HG03025 (cell line): ENCODE measurements around the gene CNDP2.
A peak's percentile ranks its signal among the peaks of the same experiment; 100 is the strongest.

Source experiments
- ATAC-seq: cut with Tn5 transposase; IDR thresholded peaks from one replicate; pipeline ENCODE4 v1.9.1; 2021; ENCODE audit warnings: mild to moderate bottlenecking, moderate library complexity; ENCODE audit not compliant: unreplicated experiment, low FRiP score

Gene CNDP2

GRCh38 chr18:74468547-74469061 lies 27.6 kb upstream of the CNDP2 start:
- no peak for ATAC-seq

DNA sequence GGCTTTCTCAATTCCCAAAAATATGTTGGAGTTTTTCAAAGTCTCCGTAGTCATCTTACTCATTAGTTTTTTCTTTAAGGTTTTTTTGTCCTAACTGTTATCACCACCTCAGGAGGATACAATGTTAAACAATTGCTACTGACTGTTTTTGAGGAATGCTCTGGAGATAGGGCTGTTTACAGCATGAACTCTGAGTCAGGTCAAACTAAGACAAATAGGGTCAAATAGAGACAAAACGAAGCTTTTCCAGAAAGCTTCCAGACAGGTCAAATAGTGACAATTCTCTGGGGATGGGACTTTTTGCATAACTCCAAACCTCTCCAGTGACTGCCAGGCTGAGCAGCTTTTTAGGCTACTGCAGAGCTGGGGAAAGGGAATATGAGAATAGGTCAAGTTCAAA lies 23.9 kb upstream of the CNDP2 start:
- no peak for ATAC-seq

DNA sequence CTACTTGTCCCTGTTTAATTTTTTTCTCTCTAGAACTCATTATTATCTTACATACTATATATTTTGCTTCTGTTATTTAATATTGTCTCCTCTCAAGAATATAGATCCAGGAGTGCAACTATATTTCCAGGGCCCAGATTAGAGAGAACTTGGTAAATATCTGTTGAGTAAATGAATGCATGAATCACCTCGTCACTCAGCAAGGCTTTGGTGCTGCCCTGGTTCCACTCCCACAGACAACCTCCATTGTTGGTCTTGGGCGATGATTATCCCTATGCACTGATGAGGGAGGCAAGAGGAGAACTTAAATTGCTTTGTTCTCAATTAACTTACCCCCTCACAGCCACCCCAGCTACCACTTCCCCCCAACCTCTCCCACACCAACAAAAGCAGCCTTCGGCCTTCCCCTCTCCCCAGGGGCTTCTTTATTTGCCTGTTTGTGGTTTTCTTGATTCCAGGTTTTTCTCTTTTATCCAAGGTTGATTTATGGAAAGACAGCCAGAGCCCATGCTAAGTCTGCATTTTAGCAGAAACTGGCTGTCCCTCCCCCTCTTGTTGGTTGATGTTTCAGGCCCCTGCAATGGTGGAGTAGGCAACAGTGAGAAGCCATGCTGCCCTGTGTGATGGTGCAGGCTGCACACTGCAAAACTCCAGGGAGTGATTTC lies 22.1 kb upstream of the CNDP2 start:
- ATAC-seq, result no peak

DNA sequence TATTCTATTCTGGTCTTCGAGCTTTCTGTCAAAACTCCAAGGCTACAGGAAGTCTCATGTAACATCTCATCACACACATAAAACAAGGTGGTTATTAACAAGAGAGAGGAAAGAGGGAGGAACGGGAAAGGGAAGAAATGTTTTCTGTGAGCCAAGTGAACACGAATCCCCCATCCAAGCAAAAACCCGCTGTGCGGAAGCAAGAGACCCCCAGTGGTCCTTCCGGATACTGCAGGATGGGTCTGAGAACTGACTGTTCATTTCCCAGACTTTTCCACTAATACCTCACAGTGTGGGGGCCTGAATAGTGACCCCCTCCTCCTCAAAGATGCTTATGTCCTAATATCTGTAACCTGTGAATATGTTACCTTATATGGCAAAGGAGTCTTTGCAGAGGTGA lies 20.0 kb upstream of the CNDP2 start:
- no peak for ATAC-seq

DNA sequence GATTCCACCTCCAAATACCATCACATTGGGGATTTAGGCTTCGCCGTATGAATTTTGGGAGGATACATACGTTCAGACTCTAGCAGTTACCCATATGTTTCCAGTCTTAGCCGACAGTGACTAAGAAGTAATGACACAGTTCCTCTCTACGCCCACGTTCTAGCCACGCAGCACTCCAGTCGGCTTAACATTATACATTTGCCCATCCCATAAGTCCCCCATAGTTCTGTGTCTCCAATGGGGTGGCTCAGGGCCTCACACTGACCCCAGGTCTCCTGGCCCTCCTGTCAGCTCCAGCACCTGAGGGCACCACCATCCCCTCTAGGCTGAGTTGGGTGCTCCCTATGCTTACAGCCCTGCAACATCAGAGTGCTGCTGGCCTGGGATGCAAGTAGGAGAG lies 18.4 kb upstream of the CNDP2 start:
- ATAC-seq, result no peak

- no peak for ATAC-seq
Observed at GRCh38 chr18:74478316-74478715, 17.8 kb upstream of the CNDP2 start.

DNA sequence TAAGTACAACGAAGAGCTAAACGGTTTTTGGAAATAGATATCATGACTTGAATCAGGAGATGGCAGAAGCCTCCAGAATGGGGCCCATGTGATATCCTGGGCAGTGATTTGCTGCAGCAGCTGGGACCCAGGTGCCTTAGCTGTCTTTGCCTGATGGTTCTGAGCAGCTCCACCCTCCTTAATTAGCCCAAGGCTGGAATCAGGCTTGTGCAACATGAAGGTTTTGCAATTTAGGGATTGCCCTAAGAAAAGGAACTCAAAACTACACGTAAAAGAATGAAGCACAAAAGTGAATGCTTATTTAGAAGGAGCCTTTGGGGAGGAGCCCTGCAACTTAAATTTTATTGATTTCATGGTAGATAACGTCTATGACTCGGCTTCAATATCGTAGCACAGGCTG lies 17.3 kb upstream of the CNDP2 start:
- ATAC-seq, result no peak

DNA sequence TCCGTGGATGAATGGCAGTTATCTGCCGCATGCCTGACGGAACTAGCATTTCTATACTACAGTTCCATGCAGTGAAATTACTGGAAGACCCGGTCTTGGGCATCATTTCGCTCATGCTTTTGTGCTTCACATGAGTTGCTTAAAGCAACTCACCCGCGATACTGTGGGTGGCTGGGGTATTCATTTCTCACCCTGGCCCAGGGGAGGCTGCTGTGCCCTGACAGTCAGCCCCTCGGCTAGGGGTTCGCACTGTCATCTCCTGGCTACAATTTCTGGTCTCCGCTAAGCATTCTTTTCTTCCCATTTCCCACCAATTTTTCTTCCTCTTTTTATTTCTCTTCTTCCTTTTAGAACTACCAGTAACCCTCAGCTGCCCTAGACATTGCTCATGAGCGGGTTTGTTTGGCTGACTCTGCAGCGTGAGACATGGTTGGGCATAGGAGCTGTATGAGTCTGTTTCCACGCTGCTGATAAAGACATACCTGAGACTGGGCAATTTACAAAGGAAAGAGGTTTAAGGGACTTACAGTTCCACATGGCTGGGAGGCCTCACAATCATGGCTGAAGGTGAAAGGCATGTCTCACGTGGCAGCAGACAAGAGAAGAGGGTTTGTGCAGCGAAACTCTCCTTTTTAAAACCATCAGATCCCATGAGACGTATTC lies 16.5 kb upstream of the CNDP2 start:
- ATAC-seq, result no peak

DNA sequence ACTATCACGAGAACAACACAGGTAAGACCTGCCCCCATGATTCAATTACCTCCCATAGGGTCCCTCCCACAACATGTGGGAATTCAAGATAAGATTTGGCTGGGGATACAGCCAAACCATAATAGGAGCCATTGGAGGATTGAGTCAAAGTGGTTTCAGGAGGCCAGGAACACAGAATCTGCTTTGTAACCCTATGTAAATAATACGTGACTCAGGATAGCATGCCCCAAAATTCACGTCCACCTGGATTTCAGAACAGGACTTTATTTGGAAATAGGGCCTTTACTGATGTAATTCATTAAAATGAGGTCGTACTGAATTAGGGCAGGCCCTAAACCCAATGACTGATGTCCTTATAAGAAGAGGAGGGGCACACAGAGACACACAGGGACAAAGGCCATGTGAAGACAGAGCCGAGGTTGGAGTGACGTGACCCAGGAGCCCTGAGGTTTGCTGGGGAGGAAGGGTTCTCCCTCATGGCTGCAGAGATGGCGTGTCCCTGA lies 16.0 kb upstream of the CNDP2 start:
- ATAC-seq, result no peak

GRCh38 chr18:74482697-74483096 lies 13.5 kb upstream of the CNDP2 start:
- ATAC-seq, result no peak

- ATAC-seq, result no peak
Observed at GRCh38 chr18:74486119-74486849, 9.9 kb upstream of the CNDP2 start.

DNA sequence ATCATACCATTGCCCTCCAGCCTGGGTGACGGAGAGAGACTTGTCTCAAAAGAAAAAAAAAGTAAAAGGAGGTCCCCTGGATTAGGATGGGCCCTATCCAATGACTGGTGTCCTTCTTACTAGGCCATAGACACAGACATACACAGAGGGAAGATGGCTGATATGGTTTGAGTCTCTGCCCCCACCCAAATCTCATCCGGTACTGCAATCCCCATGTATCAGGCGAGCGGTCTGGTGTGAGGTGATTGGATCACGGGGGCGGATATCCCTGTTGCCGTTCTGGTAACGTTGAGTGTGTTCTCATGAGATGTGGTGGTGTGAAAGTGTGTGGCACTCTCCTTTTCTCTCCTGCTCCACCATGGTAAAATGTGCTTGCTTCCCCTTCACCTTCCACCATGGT lies 7.8 kb upstream of the CNDP2 start:
- ATAC-seq, result no peak

DNA sequence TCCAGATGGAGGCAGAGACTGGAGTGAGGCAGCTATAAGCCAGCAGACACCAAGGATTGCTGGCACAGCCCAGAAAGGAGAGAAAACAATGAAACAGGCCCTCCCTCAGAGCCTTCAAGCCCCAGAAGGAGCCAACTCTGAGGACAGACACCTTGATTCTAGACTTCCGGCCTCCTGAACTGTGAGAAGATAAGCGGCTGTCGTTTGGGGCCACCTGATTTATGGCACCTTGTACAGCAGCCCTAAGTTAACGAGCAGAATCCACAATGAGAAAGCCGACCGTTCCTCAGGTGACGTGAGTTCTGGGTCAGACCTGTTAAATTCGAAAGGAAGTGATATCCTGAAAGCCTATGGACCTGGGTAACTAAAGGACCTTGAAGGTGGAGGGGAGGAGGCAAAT lies 7.3 kb upstream of the CNDP2 start:
- no peak for ATAC-seq

GRCh38 chr18:74489676-74490075 lies 6.5 kb upstream of the CNDP2 start:
- ATAC-seq, result no peak

- ATAC-seq, result no peak
Observed at GRCh38 chr18:74492259-74492658, 3.9 kb upstream of the CNDP2 start.

GRCh38 chr18:74493689-74494088 lies 2.5 kb upstream of the CNDP2 start:
- no peak for ATAC-seq

- ATAC-seq, result no peak
Observed at GRCh38 chr18:74494514-74494913, 1.6 kb upstream of the CNDP2 start.

DNA sequence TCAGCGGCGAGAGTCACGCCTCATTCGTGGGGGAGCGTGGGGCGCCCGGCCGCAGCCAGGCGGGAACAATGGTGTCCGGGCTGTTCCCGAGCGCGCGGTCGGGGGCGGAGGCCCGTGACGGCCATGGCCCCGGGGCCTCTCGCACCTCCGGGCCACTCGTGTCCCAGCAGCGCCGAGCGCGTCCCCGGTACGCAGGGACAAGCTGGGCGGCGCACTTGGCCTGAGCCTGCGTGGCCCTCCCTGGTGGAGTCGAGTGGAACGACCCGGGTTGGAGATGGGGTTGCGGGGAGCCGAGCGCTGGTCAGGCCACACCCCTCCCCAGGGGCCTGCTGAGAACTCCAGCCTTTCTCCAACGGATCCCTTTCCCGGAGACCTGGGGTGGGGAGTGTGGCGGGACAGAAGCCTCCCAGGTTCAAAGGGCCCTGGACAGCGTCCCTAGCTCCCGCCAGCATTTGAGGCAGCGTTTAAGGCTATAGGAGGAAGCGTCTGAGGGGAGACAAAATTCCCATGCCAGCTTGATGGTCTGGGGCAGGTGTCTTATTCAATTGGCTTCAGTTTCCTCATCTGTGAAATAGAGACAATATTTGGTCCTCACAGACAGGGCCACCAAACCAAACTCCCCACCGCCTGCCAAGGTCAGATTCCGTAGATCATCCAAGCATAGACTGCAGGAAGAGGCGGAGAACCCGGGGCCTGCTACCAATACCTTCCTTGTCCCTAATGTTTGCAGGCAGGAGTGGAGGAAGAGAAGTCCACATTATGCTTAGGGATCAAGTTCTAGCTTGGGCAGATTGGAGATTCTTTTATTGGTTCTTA lies 553 bp downstream of the CNDP2 start:
- ATAC-seq, result peak; percentile 21

- no peak for ATAC-seq
Observed at GRCh38 chr18:74497324-74497676, 1.1 kb downstream of the CNDP2 start.

DNA sequence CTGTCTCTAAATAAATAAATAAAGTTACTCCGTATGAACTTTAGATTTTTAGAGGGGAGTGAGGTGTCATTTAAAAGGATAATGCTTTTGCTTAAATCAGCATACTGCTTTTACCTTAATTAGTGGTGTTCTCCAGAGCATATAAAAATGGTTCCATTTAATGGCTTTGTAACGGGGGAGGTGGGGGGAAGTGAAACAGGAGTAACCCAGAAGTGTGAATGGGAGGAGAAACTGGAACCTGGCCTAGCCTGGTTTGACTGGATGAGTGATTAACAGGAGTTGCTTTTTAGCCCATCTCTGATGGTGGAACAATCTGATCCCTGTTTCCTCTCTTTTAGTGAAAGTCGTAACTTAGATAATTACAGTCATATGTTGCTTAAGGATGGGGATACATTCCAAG lies 1.6 kb downstream of the CNDP2 start:
- no peak for ATAC-seq
